A673 (cell line): ENCODE data around the gene MTHFD1L. TPM values are rescaled to one million over a fixed set of nuclear protein-coding genes. Genes with fewer than 3 reads are reported as not detected.

Experiments used
- BruUV-seq: library from RNA; stranded (reverse); fragments of 400-500 nt; replicated peaks from 2 replicates; lab custom pipeline; 2021; lab: Mats Ljungman, UMichigan
- CTCF ChIA-PET: fragments of 300-600 bp; sonication (Branson Sonifier 250); formaldehyde crosslinking; loops from one replicate; lab custom pipeline; 2022; ENCODE audit warnings: antibody characterized with exemption; lab: Charles Lee
- POLR2A ChIA-PET: fragments of 300-600 bp; sonication (Branson Sonifier 250); formaldehyde crosslinking; loops from one replicate; lab custom pipeline; 2022; ENCODE audit warnings: antibody characterized with exemption; ENCODE audit not compliant: low non-redundant PET; lab: Charles Lee
- DNase-seq: peaks from one replicate; pipeline ENCODE4 v3.0.0-alpha.2; 2015; ENCODE audit warnings: low spot score
- H3K27ac ChIP-seq: fragments of 200-600 bp; sonication (generic); 2 replicates; pipeline ENCODE4 v1.5.1; 2016; ENCODE audit warnings: mixed run types, low read depth, mild to moderate bottlenecking, mixed read lengths, antibody characterized with exemption, low read length; ENCODE audit not compliant: poor library complexity, severe bottlenecking
- H3K27me3 ChIP-seq: fragments of 200-600 bp; sonication (generic); replicated peaks from 2 replicates; pipeline ENCODE4 v1.6.1; 2017; ENCODE audit warnings: mixed run types, low read depth, mild to moderate bottlenecking, mixed read lengths, antibody characterized with exemption, low read length; ENCODE audit not compliant: insufficient read depth, poor library complexity
- H3K36me3 ChIP-seq: fragments of 200-600 bp; sonication (generic); 2 replicates; pipeline ENCODE4 v1.6.1; 2016; ENCODE audit warnings: mixed run types, mild to moderate bottlenecking, mixed read lengths, antibody characterized with exemption, low read length; ENCODE audit not compliant: insufficient read depth, poor library complexity, severe bottlenecking
- H3K4me1 ChIP-seq: fragments of 200-600 bp; sonication (generic); 2 replicates; pipeline ENCODE4 v1.6.1; 2017; ENCODE audit warnings: mixed run types, mild to moderate bottlenecking, mixed read lengths, antibody characterized with exemption, low read length; ENCODE audit not compliant: insufficient read depth, poor library complexity, severe bottlenecking
- H3K4me3 ChIP-seq: fragments of 200-600 bp; sonication (generic); 2 replicates; pipeline ENCODE4 v1.5.1; 2016; ENCODE audit warnings: low read depth, mixed run types, mild to moderate bottlenecking, mixed read lengths, low read length; ENCODE audit not compliant: poor library complexity, severe bottlenecking
- H3K9me3 ChIP-seq: fragments of 200-600 bp; sonication (generic); 2 replicates; pipeline ENCODE4 v1.6.1; 2016; ENCODE audit warnings: mixed run types, low read depth, mild to moderate bottlenecking, mixed read lengths, antibody characterized with exemption, low read length; ENCODE audit not compliant: poor library complexity, severe bottlenecking
- EZH2 ChIP-seq: fragments of 200-600 bp; sonication (generic); IDR thresholded peaks from 2 replicates; pipeline ENCODE4 v1.6.1; 2017; ENCODE audit warnings: borderline replicate concordance, low read depth, mild to moderate bottlenecking, mixed read lengths, antibody characterized with exemption, low read length; ENCODE audit not compliant: poor library complexity, severe bottlenecking
- intact Hi-C: fragments of 100-400 bp; cut with micrococcal nuclease; formaldehyde crosslinking; loops from one replicate; pipeline ENCODE4 v1.10.0; 2022; ENCODE audit not compliant: unreplicated experiment
- total RNA-seq: library from RNA; stranded (reverse); gene quantifications from 2 replicates; pipeline ENCODE4 v1.2.3, GENCODE V29; 2021
- TF ChIP-seq, protein P1 (sequence below): fragments of 300-800, 200-600 bp; sonication (generic); conservative IDR thresholded peaks from 2 replicates; pipeline ENCODE4 v1.5.1; 2017; ENCODE audit warnings: low read depth, mild to moderate bottlenecking, antibody characterized with exemption, low read length, moderate library complexity, mixed read lengths

The MTHFD1L gene
- total RNA-seq, 1 experiment from 2014 or later = 78.7 TPM

DNA sequence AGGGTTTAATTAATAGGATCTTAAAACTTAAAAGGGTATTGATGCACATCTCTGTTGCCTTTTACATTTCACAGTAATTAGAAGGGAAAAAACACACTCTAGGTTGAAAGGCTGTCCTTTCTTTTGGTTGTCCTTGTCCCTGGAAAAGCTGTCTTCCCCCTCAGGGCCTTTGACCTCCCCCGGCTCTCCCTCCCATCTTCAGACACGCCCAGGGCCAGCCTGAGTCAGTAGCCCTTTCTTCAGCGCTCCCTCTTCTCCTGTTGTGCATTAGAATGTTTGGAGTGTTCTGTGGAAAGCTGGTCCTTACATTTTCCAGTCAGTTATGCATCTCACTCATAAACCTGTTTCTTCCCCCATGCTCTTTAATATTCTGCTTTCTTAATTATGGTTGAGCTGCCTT, 157.0 kb downstream of the MTHFD1L start:
- H3K4me1 ChIP-seq = no peaks in the 10 kb centered on the region
- H3K9me3 ChIP-seq = no peaks in the 10 kb centered on the region
- DNase-seq = no peak
- no peak overlapping the region for H3K4me3 ChIP-seq
- no peak for TF ChIP-seq EZH2
- TF ChIP-seq, protein P1, sequence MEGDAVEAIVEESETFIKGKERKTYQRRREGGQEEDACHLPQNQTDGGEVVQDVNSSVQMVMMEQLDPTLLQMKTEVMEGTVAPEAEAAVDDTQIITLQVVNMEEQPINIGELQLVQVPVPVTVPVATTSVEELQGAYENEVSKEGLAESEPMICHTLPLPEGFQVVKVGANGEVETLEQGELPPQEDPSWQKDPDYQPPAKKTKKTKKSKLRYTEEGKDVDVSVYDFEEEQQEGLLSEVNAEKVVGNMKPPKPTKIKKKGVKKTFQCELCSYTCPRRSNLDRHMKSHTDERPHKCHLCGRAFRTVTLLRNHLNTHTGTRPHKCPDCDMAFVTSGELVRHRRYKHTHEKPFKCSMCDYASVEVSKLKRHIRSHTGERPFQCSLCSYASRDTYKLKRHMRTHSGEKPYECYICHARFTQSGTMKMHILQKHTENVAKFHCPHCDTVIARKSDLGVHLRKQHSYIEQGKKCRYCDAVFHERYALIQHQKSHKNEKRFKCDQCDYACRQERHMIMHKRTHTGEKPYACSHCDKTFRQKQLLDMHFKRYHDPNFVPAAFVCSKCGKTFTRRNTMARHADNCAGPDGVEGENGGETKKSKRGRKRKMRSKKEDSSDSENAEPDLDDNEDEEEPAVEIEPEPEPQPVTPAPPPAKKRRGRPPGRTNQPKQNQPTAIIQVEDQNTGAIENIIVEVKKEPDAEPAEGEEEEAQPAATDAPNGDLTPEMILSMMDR = no peak
- H3K27me3 ChIP-seq = no peaks in the 10 kb centered on the region
- CTCF ChIA-PET = no interaction called here
- no peak overlapping the region for H3K27ac ChIP-seq
- POLR2A ChIA-PET = no interaction called here
- BruUV-seq = no TSS peak
- H3K36me3 ChIP-seq = peaks cover 6% of the 10 kb centered on the region
- intact Hi-C loops = no loop called here

DNA sequence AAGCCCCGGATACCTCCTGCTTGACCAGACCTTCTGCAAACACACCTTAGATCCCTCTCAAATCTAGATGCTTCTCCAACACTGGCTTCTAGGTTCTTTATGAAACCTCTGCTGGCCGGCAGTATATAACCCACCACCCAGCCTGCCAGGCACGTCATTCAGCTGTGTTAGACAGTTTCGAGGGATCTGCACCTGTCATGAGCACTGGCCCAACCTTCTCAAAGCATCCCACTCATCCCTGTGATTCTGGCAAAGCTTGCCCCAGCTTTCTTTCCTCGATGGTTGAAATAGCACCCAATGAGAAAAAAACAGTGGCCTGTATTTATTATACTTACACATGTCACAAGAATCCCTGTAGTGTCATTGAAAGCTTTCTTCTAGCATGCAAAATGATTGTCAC, 157.8 kb downstream of the MTHFD1L start:
- Histone ChIP-seq H3K27me3 (no peaks in the 10 kb centered on the region), H3K9me3 (no peaks in the 10 kb centered on the region), H3K27ac (no peak overlapping the region), H3K4me3 (no peak overlapping the region), H3K36me3 (peaks cover 12% of the 10 kb centered on the region), H3K4me1 (no peaks in the 10 kb centered on the region)
- CTCF ChIA-PET = no interaction called here
- POLR2A ChIA-PET = no interaction called here
- intact Hi-C loops = no loop called here
- BruUV-seq = no TSS peak
- TF ChIP-seq, protein P1 = no peak
- TF ChIP-seq EZH2 = no peak
- no peak for DNase-seq

DNA sequence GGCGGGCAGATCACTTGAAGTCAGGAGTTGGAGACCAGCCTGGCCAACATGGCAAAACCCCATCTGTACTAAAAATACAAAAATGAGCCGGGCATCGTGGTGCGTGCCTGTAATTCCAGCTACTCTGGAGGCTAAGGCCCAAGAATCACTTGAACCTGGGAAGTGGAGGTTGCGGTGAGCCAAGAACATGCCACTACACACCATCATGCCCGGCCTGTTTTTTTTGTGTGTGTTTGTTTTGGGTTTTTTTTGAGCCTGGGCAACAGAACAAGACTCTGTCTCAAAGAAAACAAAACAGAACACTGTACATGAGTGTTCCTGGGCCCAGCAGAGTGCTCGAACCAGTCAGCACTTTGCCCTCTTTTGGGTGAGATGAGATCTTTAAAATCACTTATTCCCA, 159.1 kb downstream of the MTHFD1L start:
- intact Hi-C loops = no loop called here
- POLR2A ChIA-PET = interaction anchor here (0.6 kb wide), 1 partner anchor 160 kb away, joined by 4 read pairs; no protein-coding TSS in a partner anchor
- peaks cover 12% of the 10 kb centered on the region for H3K36me3 ChIP-seq
- no peaks in the 10 kb centered on the region for H3K27me3 ChIP-seq
- BruUV-seq = no TSS peak
- H3K4me1 ChIP-seq = no peaks in the 10 kb centered on the region
- H3K4me3 ChIP-seq = no peak overlapping the region
- CTCF ChIA-PET = no interaction called here
- H3K9me3 ChIP-seq = no peaks in the 10 kb centered on the region
- DNase-seq = no peak
- no peak for TF ChIP-seq EZH2
- TF ChIP-seq, protein P1 = no peak
- no peak overlapping the region for H3K27ac ChIP-seq
